ENCODE data around the gene UGT1A7. TPM values are rescaled to one million over a fixed set of nuclear protein-coding genes. Genes with fewer than 3 reads are reported as not detected.

UGT1A7 gene
- total RNA-seq, 1 donor from 2014 or later = not detected

DNA sequence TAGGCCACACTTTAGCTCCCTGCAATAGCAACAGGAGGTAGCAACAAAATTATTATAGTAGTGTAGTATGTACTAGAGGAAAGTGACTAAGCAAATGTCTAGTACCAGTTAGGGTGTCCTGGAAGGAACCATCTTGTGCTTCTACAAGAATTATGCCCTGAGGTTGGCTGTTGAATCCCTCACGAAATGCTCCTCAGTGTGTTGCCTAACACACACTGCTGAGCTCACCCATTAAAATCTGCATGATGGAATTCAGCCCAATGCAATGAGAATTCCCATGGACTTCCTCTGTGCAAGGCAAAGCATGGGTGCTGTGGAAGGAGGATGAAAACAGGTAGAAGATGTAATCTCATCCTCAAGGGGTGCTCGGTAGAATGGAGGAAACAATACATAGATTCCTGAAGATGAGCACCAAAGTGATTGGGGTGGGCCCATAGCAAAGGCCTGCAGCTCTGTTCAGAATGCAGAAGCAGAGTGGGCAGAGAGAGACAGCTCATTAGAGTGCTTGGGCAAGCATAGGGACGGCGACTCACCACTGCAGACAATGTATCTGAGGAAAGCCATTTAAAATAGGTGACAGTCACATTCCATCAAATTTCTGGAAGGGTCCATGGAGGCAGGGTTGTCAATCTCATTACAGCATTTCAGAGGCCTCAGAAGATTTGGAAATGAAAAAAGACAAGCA is 1.2 kb upstream of the UGT1A7 start:
- no peak for DNase-seq (ENCODE audit: low spot score, unreplicated experiment)
- Mint-ChIP-seq H3K4me3 (ENCODE audit: low read depth) (no peak overlapping the region), H3K9me3 (ENCODE audit: low read depth) (no peaks in the 10 kb centered on the region), H3K36me3 (ENCODE audit: insufficient read depth) (no peaks in the 10 kb centered on the region), H3K4me1 (ENCODE audit: low read depth) (no peaks in the 10 kb centered on the region), H3K27ac (no peak overlapping the region), H3K27me3 (peaks cover 24% of the 10 kb centered on the region)
- TF ChIP-seq, protein P1, sequence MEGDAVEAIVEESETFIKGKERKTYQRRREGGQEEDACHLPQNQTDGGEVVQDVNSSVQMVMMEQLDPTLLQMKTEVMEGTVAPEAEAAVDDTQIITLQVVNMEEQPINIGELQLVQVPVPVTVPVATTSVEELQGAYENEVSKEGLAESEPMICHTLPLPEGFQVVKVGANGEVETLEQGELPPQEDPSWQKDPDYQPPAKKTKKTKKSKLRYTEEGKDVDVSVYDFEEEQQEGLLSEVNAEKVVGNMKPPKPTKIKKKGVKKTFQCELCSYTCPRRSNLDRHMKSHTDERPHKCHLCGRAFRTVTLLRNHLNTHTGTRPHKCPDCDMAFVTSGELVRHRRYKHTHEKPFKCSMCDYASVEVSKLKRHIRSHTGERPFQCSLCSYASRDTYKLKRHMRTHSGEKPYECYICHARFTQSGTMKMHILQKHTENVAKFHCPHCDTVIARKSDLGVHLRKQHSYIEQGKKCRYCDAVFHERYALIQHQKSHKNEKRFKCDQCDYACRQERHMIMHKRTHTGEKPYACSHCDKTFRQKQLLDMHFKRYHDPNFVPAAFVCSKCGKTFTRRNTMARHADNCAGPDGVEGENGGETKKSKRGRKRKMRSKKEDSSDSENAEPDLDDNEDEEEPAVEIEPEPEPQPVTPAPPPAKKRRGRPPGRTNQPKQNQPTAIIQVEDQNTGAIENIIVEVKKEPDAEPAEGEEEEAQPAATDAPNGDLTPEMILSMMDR (IDR thresholded peaks at IDR 0.05; ENCODE audit: unreplicated experiment) = no peak

DNA sequence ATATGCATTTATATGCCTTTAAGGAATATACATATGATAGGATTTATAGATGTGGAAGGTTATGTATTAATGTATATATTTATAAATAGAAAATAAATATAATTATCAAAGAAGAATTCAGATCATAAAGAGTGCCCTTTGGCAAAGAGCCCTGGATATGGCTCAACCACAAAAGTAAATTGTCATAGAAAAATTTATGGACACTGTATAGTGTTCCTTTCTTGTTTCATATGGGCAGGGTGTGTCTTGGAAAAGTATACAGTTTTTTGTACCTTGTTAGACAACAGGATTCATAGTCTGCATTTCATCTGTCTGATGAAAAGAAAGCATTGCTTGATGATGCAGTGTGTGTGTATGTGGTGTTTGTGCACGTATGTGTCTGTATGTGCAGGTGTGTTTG is 2.9 kb downstream of the UGT1A7 start:
- Mint-ChIP-seq H3K27me3 (peaks cover 4% of the 10 kb centered on the region), H3K4me1 (ENCODE audit: low read depth) (peaks cover 5% of the 10 kb centered on the region), H3K27ac (no peak overlapping the region), H3K4me3 (ENCODE audit: low read depth) (no peak overlapping the region), H3K9me3 (ENCODE audit: low read depth) (peaks cover 3% of the 10 kb centered on the region), H3K36me3 (ENCODE audit: insufficient read depth) (no peaks in the 10 kb centered on the region)
- DNase-seq (ENCODE audit: low spot score, unreplicated experiment) = no peak
- TF ChIP-seq, protein P1 (IDR thresholded peaks at IDR 0.05; ENCODE audit: unreplicated experiment) = no peak

DNA sequence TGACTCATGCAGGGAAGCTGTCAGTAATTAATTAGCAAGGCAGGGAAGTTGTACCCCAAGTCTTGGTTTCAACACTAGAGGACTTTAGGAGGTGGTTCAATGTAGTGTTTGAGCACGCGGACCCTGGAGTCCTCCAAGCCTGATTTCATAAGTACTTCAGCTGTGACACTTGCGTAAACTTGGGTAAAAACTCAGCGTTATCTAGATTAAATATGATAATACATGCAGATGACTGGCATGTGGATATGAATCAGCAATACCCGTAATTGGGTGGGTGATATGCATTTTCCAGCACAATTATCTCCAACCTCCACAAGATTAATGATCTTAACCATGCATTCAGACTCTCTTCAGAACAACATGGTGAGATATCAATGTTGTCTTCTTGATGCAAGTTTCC is 5.2 kb downstream of the UGT1A7 start:
- no peak overlapping the region for H3K27ac Mint-ChIP-seq
- no peak for DNase-seq (ENCODE audit: low spot score, unreplicated experiment)
- H3K4me1 Mint-ChIP-seq (ENCODE audit: low read depth) = peaks cover 11% of the 10 kb centered on the region
- no peaks in the 10 kb centered on the region for H3K27me3 Mint-ChIP-seq
- TF ChIP-seq, protein P1 (IDR thresholded peaks at IDR 0.05; ENCODE audit: unreplicated experiment) = no peak
- no peak overlapping the region for H3K4me3 Mint-ChIP-seq (ENCODE audit: low read depth)
- no peaks in the 10 kb centered on the region for H3K36me3 Mint-ChIP-seq (ENCODE audit: insufficient read depth)
- peaks cover 3% of the 10 kb centered on the region for H3K9me3 Mint-ChIP-seq (ENCODE audit: low read depth)

DNA sequence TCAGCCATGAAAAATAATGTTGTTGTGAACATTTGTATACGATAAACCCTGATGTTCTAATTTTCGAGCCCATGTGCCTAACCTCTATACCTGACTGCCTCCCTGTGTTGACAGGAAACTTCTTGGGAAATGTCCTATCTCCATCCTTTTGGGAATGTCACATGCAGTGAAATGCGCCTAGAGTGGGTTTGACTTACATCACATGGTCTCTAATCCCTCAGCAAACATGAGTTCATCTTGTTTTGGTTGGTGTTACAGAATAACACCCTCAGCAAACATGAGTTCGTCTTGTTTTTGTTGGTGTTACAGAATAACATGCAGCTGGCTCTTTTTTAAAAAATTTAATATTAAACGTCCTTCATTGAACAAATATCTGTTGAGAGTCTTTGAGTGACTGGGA is 6.6 kb downstream of the UGT1A7 start:
- Mint-ChIP-seq H3K27me3 (no peaks in the 10 kb centered on the region), H3K36me3 (ENCODE audit: insufficient read depth) (no peaks in the 10 kb centered on the region), H3K4me3 (ENCODE audit: low read depth) (no peak overlapping the region), H3K4me1 (ENCODE audit: low read depth) (peaks cover 11% of the 10 kb centered on the region), H3K9me3 (ENCODE audit: low read depth) (peaks cover 3% of the 10 kb centered on the region), H3K27ac (no peak overlapping the region)
- no peak for DNase-seq (ENCODE audit: low spot score, unreplicated experiment)
- TF ChIP-seq, protein P1 (IDR thresholded peaks at IDR 0.05; ENCODE audit: unreplicated experiment) = no peak

DNA sequence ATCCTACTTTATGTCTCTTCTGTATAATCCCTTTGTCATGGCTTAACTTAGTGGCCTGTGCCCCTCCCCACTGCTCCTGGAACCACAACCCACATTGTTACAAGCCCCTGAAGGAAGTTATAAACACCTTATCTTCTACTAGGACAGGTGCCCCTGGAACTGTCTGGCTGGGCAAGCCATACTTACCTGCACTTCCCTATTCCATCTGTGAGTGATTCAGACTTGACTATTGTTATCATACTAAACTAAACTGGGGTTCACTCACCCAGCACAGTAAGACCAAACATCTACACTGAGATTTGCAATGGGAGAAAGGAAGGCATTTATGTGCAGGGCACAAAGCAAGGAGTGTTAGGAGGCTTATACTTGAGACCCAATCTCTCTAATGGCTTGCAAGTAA is 7.3 kb downstream of the UGT1A7 start:
- Mint-ChIP-seq H3K4me3 (ENCODE audit: low read depth) (no peak overlapping the region), H3K27ac (no peak overlapping the region), H3K27me3 (no peaks in the 10 kb centered on the region), H3K4me1 (ENCODE audit: low read depth) (peaks cover 11% of the 10 kb centered on the region), H3K9me3 (ENCODE audit: low read depth) (peaks cover 3% of the 10 kb centered on the region), H3K36me3 (ENCODE audit: insufficient read depth) (no peaks in the 10 kb centered on the region)
- TF ChIP-seq, protein P1 (IDR thresholded peaks at IDR 0.05; ENCODE audit: unreplicated experiment) = no peak
- DNase-seq (ENCODE audit: low spot score, unreplicated experiment) = no peak

Measured in progenitor cell of endocrine pancreas (in vitro differentiated cells).